ENCODE results near the gene TUBG2.

TUBG2 gene

GRCh38 chr17:42685831-42686230 is 26.7 kb downstream of the TUBG2 start:
- no peak for DNase-seq
- no peak overlapping the region for H3K9ac ChIP-seq (ENCODE audit: low read depth, low read length)
- H4K20me1 ChIP-seq (ENCODE audit: insufficient read depth, low read length) = no peaks in the 10 kb centered on the region; the same call in 1 of the 2 replicates
- no peak overlapping the region for H3K27ac ChIP-seq (ENCODE audit: low read length)
- H3K9me3 ChIP-seq (ENCODE audit: insufficient read depth, low read length, severe bottlenecking) = no peaks in the 10 kb centered on the region
- H3K79me2 ChIP-seq (ENCODE audit: insufficient read depth, low read length) = no peaks in the 10 kb centered on the region
- no peak for ATAC-seq (ENCODE audit: insufficient read depth, low read depth)
- no peak overlapping the region for H2AFZ ChIP-seq (ENCODE audit: low read depth, low read length)
- TF ChIP-seq EZH2 (IDR thresholded peaks at IDR 0.05; ENCODE audit: borderline replicate concordance, low read depth, low read length, severe bottlenecking) = no peak
- no peak for TF ChIP-seq CTCF (IDR thresholded peaks at IDR 0.05; ENCODE audit: borderline replicate concordance, extremely low read depth, low read length, poor library complexity, severe bottlenecking)
- H3K36me3 ChIP-seq (ENCODE audit: insufficient read depth, low read length) = no peaks in the 10 kb centered on the region
- H3K4me3 ChIP-seq (ENCODE audit: low read depth in 1 of 2, low read length in 2 of 2) = no peak overlapping the region
- peaks cover 8% of the 10 kb centered on the region for H3K4me1 ChIP-seq (ENCODE audit: insufficient read depth, low read length)
- H3K4me2 ChIP-seq (ENCODE audit: insufficient read depth, low read length) = no peak overlapping the region
- no peaks in the 10 kb centered on the region for H3K27me3 ChIP-seq (ENCODE audit: insufficient read depth, low read length, poor library complexity)

GRCh38 chr17:42686520-42687128 is 27.5 kb downstream of the TUBG2 start:
- Histone ChIP-seq H4K20me1 (ENCODE audit: insufficient read depth, low read length) (no peaks in the 10 kb centered on the region; the same call in 1 of the 2 replicates), H3K27ac (ENCODE audit: low read length) (no peak overlapping the region), H3K79me2 (ENCODE audit: insufficient read depth, low read length) (no peaks in the 10 kb centered on the region), H3K4me3 (ENCODE audit: low read depth in 1 of 2, low read length in 2 of 2) (no peak overlapping the region), H3K36me3 (ENCODE audit: insufficient read depth, low read length) (no peaks in the 10 kb centered on the region), H3K4me2 (ENCODE audit: insufficient read depth, low read length) (no peak overlapping the region), H3K4me1 (ENCODE audit: insufficient read depth, low read length) (peaks cover 2% of the 10 kb centered on the region), H3K9me3 (ENCODE audit: insufficient read depth, low read length, severe bottlenecking) (no peaks in the 10 kb centered on the region), H2AFZ (ENCODE audit: low read depth, low read length) (no peak overlapping the region), H3K9ac (ENCODE audit: low read depth, low read length) (no peak overlapping the region), H3K27me3 (ENCODE audit: insufficient read depth, low read length, poor library complexity) (no peaks in the 10 kb centered on the region)
- no peak for ATAC-seq (ENCODE audit: insufficient read depth, low read depth)
- no peak for DNase-seq
- TF ChIP-seq EZH2 (IDR thresholded peaks at IDR 0.05; ENCODE audit: borderline replicate concordance, low read depth, low read length, severe bottlenecking) = no peak
- no peak for TF ChIP-seq CTCF (IDR thresholded peaks at IDR 0.05; ENCODE audit: borderline replicate concordance, extremely low read depth, low read length, poor library complexity, severe bottlenecking)

- TF ChIP-seq EZH2 (IDR thresholded peaks at IDR 0.05; ENCODE audit: borderline replicate concordance, low read depth, low read length, severe bottlenecking) (no peak), CTCF (IDR thresholded peaks at IDR 0.05; ENCODE audit: borderline replicate concordance, extremely low read depth, low read length, poor library complexity, severe bottlenecking) (no peak)
- Histone ChIP-seq H3K4me3 (ENCODE audit: low read depth in 1 of 2, low read length in 2 of 2) (no peak overlapping the region), H3K4me2 (ENCODE audit: insufficient read depth, low read length) (no peak overlapping the region), H3K36me3 (ENCODE audit: insufficient read depth, low read length) (no peaks in the 10 kb centered on the region), H2AFZ (ENCODE audit: low read depth, low read length) (no peak overlapping the region), H4K20me1 (ENCODE audit: insufficient read depth, low read length) (no peaks in the 10 kb centered on the region; the same call in 1 of the 2 replicates), H3K9ac (ENCODE audit: low read depth, low read length) (no peak overlapping the region), H3K79me2 (ENCODE audit: insufficient read depth, low read length) (no peaks in the 10 kb centered on the region), H3K4me1 (ENCODE audit: insufficient read depth, low read length) (no peaks in the 10 kb centered on the region), H3K27me3 (ENCODE audit: insufficient read depth, low read length, poor library complexity) (no peaks in the 10 kb centered on the region), H3K27ac (ENCODE audit: low read length) (no peak overlapping the region), H3K9me3 (ENCODE audit: insufficient read depth, low read length, severe bottlenecking) (no peaks in the 10 kb centered on the region)
- DNase-seq (no peak), ATAC-seq (ENCODE audit: insufficient read depth, low read depth) (no peak)
These were observed 28.7 kb downstream of the TUBG2 start for GRCh38 chr17:42687707-42688320.

Measured in DND-41 (cell line).